Calu3 (cell line): ENCODE results near the gene GJD2. TPM values are rescaled to one million over a fixed set of nuclear protein-coding genes. Genes with fewer than 3 reads are reported as not detected.

Experiments used
- BruUV-seq: library from RNA; stranded (reverse); fragments of 400-500 nt; replicated peaks from 2 replicates; lab custom pipeline; 2021; lab: Mats Ljungman, UMichigan
- CTCF ChIA-PET: fragments of 300-600 bp; sonication (Branson Sonifier 250); formaldehyde crosslinking; loops from one replicate; lab custom pipeline; 2022; ENCODE audit warnings: antibody characterized with exemption; lab: Charles Lee
- DNase-seq: peaks from one replicate; pipeline ENCODE4 v3.0.0; 2022
- H3K27ac Mint-ChIP-seq: one replicate; pipeline ENCODE4 v1.8.0; 2022; ENCODE audit warnings: mixed read lengths; ENCODE audit not compliant: unreplicated experiment
- H3K27me3 Mint-ChIP-seq: one replicate; pipeline ENCODE4 v1.8.0; 2022; ENCODE audit warnings: mixed read lengths; ENCODE audit not compliant: unreplicated experiment
- H3K36me3 Mint-ChIP-seq: one replicate; pipeline ENCODE4 v1.8.0; 2022; ENCODE audit warnings: mild to moderate bottlenecking, moderate library complexity, mixed read lengths; ENCODE audit not compliant: insufficient read depth, unreplicated experiment
- H3K4me1 Mint-ChIP-seq: one replicate; pipeline ENCODE4 v1.8.0; 2022; ENCODE audit warnings: mild to moderate bottlenecking, low read depth, mixed read lengths; ENCODE audit not compliant: unreplicated experiment
- H3K4me3 Mint-ChIP-seq: one replicate; pipeline ENCODE4 v1.8.0; 2022; ENCODE audit warnings: mild to moderate bottlenecking, low read depth, moderate library complexity, mixed read lengths; ENCODE audit not compliant: unreplicated experiment
- H3K9me3 Mint-ChIP-seq: one replicate; pipeline ENCODE4 v1.8.0; 2022; ENCODE audit warnings: low read depth, mixed read lengths; ENCODE audit not compliant: unreplicated experiment
- intact Hi-C: fragments of 100-400 bp; cut with micrococcal nuclease; formaldehyde crosslinking; loops from one replicate; pipeline ENCODE4 v1.10.0; 2022; ENCODE audit not compliant: unreplicated experiment
- total RNA-seq: library from RNA; stranded (reverse); gene quantifications from 2 replicates; pipeline ENCODE4 v1.2.3, GENCODE V29; 2022
- TF ChIP-seq, protein P1 (sequence below): fragments of 200-600 bp; IDR thresholded peaks from one replicate; pipeline ENCODE4 v1.8.0; 2022; ENCODE audit warnings: antibody characterized with exemption; ENCODE audit not compliant: unreplicated experiment

GJD2 gene
- total RNA-seq, 1 experiment from 2014 or later = not detected

DNA sequence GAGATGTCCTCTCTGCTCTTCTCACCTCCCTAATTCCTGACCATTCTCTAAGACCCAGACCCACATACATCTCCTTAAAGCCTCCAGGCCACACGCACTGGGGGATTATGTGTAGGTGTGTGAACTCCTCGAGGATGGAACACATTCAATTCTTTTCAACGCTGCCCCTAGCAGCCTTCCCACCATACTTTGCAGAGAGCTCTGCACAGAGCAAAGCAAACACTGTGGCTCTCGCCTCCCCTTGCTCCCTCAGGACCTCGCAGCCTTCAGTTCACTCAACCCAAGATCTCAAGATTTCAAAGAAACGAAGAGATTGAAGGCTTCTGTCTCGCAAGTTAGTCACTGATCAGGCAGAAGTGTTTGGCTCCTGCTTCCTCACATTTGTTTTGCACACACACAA is 34.5 kb upstream of the GJD2 start:
- no peak for DNase-seq
- Mint-ChIP-seq H3K4me3 (no peak overlapping the region), H3K27ac (no peak overlapping the region), H3K4me1 (no peaks in the 10 kb centered on the region), H3K27me3 (peaks cover 56% of the 10 kb centered on the region), H3K36me3 (no peaks in the 10 kb centered on the region), H3K9me3 (no peaks in the 10 kb centered on the region)
- no TSS peak for BruUV-seq
- TF ChIP-seq, protein P1, sequence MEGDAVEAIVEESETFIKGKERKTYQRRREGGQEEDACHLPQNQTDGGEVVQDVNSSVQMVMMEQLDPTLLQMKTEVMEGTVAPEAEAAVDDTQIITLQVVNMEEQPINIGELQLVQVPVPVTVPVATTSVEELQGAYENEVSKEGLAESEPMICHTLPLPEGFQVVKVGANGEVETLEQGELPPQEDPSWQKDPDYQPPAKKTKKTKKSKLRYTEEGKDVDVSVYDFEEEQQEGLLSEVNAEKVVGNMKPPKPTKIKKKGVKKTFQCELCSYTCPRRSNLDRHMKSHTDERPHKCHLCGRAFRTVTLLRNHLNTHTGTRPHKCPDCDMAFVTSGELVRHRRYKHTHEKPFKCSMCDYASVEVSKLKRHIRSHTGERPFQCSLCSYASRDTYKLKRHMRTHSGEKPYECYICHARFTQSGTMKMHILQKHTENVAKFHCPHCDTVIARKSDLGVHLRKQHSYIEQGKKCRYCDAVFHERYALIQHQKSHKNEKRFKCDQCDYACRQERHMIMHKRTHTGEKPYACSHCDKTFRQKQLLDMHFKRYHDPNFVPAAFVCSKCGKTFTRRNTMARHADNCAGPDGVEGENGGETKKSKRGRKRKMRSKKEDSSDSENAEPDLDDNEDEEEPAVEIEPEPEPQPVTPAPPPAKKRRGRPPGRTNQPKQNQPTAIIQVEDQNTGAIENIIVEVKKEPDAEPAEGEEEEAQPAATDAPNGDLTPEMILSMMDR = no peak
- CTCF ChIA-PET = no interaction called here
- intact Hi-C loops = no loop called here

DNA sequence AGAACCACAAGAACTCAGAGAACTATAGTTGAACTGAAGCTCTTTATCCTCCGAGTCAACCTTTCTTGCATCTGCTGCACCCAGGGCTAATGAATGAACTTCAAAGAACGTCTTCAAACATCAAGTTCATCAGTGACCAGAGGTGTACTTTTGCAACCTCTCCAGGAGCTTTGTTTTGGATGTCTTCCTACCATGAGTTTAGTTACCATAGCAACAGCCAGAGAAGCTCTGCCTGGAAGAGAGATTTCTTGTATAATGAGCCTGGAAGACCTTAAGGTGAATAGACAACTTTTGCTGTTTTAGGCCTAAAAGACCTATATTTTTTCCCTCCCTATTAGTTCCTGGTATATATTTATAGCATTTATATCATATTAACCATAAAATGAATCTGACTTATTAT is 31.4 kb upstream of the GJD2 start:
- CTCF ChIA-PET = no interaction called here
- BruUV-seq = no TSS peak
- intact Hi-C loops = no loop called here

DNA sequence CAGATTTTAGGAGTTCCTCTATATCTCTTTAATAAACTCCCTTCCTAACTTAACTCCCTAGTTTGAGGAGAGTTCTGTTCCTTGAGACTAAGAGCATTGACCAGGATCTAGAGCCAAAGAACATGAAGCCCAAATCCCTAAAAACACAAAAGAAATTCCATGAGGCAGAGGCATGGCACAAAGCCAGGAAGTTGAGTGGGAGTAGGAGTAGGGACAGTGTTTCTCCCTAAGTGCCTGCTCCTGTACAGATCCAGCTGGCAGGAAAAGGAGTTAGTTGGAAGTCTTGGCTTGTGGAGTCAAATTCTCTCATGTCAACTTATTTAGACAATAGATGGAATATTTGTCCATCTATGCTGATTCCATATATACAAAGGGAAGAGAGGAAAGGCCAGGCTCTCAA is 29.2 kb upstream of the GJD2 start:
- H3K4me3 Mint-ChIP-seq = no peak overlapping the region
- no TSS peak for BruUV-seq
- H3K36me3 Mint-ChIP-seq = no peaks in the 10 kb centered on the region
- no peaks in the 10 kb centered on the region for H3K9me3 Mint-ChIP-seq
- no peaks in the 10 kb centered on the region for H3K4me1 Mint-ChIP-seq
- TF ChIP-seq, protein P1 = no peak
- no peak for DNase-seq
- peaks cover 4% of the 10 kb centered on the region for H3K27me3 Mint-ChIP-seq
- H3K27ac Mint-ChIP-seq = no peak overlapping the region
- CTCF ChIA-PET = no interaction called here
- intact Hi-C loops = no loop called here

More for the DNA sequence above, 31.4 kb upstream of the GJD2 start:
- Mint-ChIP-seq H3K36me3 (no peaks in the 10 kb centered on the region), H3K9me3 (no peaks in the 10 kb centered on the region), H3K4me1 (no peaks in the 10 kb centered on the region), H3K27ac (no peak overlapping the region), H3K4me3 (no peak overlapping the region), H3K27me3 (peaks cover 25% of the 10 kb centered on the region)
- TF ChIP-seq, protein P1 = no peak
- no peak for DNase-seq

DNA sequence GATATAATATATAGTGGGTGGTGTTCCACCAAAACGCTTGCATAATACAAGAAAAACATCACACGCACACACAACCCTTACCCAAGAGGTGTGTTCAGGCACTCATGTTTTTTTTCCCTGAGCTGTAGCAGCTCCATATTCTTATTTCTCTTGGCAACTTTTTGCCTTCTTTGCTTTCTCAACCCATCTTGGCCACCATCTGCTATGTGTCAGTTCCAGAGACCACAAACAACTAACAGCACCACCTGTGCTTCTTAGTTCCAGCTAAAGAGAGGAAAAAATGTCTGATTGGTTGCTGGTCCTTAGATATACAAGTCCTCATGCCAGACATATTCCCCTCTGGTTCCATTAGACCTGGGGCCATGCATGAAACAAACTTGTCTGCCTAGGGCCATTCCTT is 28.6 kb upstream of the GJD2 start:
- CTCF ChIA-PET = no interaction called here
- intact Hi-C loops = no loop called here
- no peak for DNase-seq
- Mint-ChIP-seq H3K36me3 (no peaks in the 10 kb centered on the region), H3K27me3 (no peaks in the 10 kb centered on the region), H3K4me3 (no peak overlapping the region), H3K9me3 (no peaks in the 10 kb centered on the region), H3K4me1 (no peaks in the 10 kb centered on the region), H3K27ac (no peak overlapping the region)
- BruUV-seq = no TSS peak
- TF ChIP-seq, protein P1 = no peak
